HG02623 (cell line): Measurements from ENCODE around the gene NOTCH1.

Source experiments
- ATAC-seq: cut with Tn5 transposase; IDR thresholded peaks from one replicate; pipeline ENCODE4 v1.9.1; 2021; ENCODE audit warnings: moderate library complexity; ENCODE audit not compliant: unreplicated experiment

The NOTCH1 gene

GRCh38 chr9:136486823-136487620 lies 58.8 kb downstream of the NOTCH1 start:
- ATAC-seq = no peak

- ATAC-seq = no peak
Measured at GRCh38 chr9:136486131-136486530, 59.7 kb downstream of the NOTCH1 start.

- no peak for ATAC-seq
Measured at GRCh38 chr9:136485049-136486045, 60.5 kb downstream of the NOTCH1 start.

GRCh38 chr9:136484153-136485048 lies 61.4 kb downstream of the NOTCH1 start:
- ATAC-seq = no peak

GRCh38 chr9:136483589-136484152 lies 62.2 kb downstream of the NOTCH1 start:
- ATAC-seq = peak; percentile 59

GRCh38 chr9:136482793-136483588 lies 62.9 kb downstream of the NOTCH1 start, which contains the start of gene SEC16A:
SEC16A (minus strand) TSS chr9:136483040; CDS start chr9:136477615, 5,425 bp downstream.
- ATAC-seq = peak; percentile 49

- peak; percentile 2 for ATAC-seq
Measured at GRCh38 chr9:136482046-136482792, 63.6 kb downstream of the NOTCH1 start.

GRCh38 chr9:136481558-136481957 lies 64.3 kb downstream of the NOTCH1 start:
- no peak for ATAC-seq

- ATAC-seq = no peak
Measured at GRCh38 chr9:136476369-136477150, 69.3 kb downstream of the NOTCH1 start.

GRCh38 chr9:136474974-136475865 lies 70.6 kb downstream of the NOTCH1 start:
- no peak for ATAC-seq

- no peak for ATAC-seq
Measured at GRCh38 chr9:136474021-136474640, 71.7 kb downstream of the NOTCH1 start.

GRCh38 chr9:136473354-136473721 lies 72.5 kb downstream of the NOTCH1 start:
- no peak for ATAC-seq

- ATAC-seq = no peak
Measured at GRCh38 chr9:136472640-136473353, 73.1 kb downstream of the NOTCH1 start.

GRCh38 chr9:136471802-136472487 lies 73.9 kb downstream of the NOTCH1 start:
- no peak for ATAC-seq

- no peak for ATAC-seq
Measured at GRCh38 chr9:136470792-136471469, 74.9 kb downstream of the NOTCH1 start.
